Measurements from ENCODE around the gene MYO5A.
"Not testable (repeated sequence)": the region's sequence is repeated elsewhere in the genome, so short reads cannot be mapped to it uniquely, and the experiment has no call there.

Gene MYO5A

GRCh38 chr15:52528564-52529340, at the start of gene MYO5A:
TSS of gene MYO5A (minus strand) at chr15:52528880. CDS start at chr15:52528806, 74 bp downstream.
- Histone ChIP-seq H3K9ac (ENCODE audit: low read length) (peak within 1 kb of the TSS; percentile 83), H3K27me3 (ENCODE audit: insufficient read depth, low read length) (no peaks in the 10 kb centered on the region), H2AFZ (ENCODE audit: low read length) (peak within 1 kb of the TSS; percentile 10; the same call in 1 of the 2 replicates), H3K4me2 (ENCODE audit: low read length) (peak within 1 kb of the TSS; percentile 98), H3K27ac (ENCODE audit: low read depth, low read length, poor library complexity, severe bottlenecking) (peak within 1 kb of the TSS; percentile 51), H3K36me3 (ENCODE audit: insufficient read depth, low read length) (no peaks in the 10 kb centered on the region), H3F3A (ENCODE audit: insufficient read depth, low read length) (no peaks in the 10 kb centered on the region), H3K4me1 (ENCODE audit: insufficient read depth, low read length, severe bottlenecking) (peaks cover 22% of the 10 kb centered on the region), H4K20me1 (ENCODE audit: insufficient read depth, low read length) (no peaks in the 10 kb centered on the region), H3K79me2 (ENCODE audit: insufficient read depth, low read length) (peaks cover 25% of the 10 kb centered on the region; the same call in 1 of the 2 replicates), H3K4me3 (ENCODE audit: low read depth, low read length, poor library complexity, severe bottlenecking) (peak within 1 kb of the TSS; percentile 92), H3K9me3 (ENCODE audit: low read length) (no peaks in the 10 kb centered on the region), H3K9me2 (ENCODE audit: low read depth, low read length) (no peaks in the 10 kb centered on the region)
- no peak for TF ChIP-seq CTCF (IDR thresholded peaks at IDR 0.05; ENCODE audit: low read length)
- TF ChIP-seq EZH2 (IDR thresholded peaks at IDR 0.05; ENCODE audit: borderline replicate concordance, low read length): no peak

- Histone ChIP-seq H3K9ac (ENCODE audit: low read length) (no peak overlapping the region), H3K9me2 (ENCODE audit: low read depth, low read length) (no peaks in the 10 kb centered on the region), H3K4me3 (ENCODE audit: low read depth, low read length, poor library complexity, severe bottlenecking) (no peak overlapping the region), H3K9me3 (ENCODE audit: low read length) (no peaks in the 10 kb centered on the region), H3K36me3 (ENCODE audit: insufficient read depth, low read length) (peaks cover 9% of the 10 kb centered on the region; the same call in 1 of the 2 replicates), H3K4me2 (ENCODE audit: low read length) (no peak overlapping the region), H3K27ac (ENCODE audit: low read depth, low read length, poor library complexity, severe bottlenecking) (no peak overlapping the region), H3K4me1 (ENCODE audit: insufficient read depth, low read length, severe bottlenecking) (no peaks in the 10 kb centered on the region), H3F3A (ENCODE audit: insufficient read depth, low read length) (no peaks in the 10 kb centered on the region; the same call in none of the 2 replicates), H4K20me1 (ENCODE audit: insufficient read depth, low read length) (no peaks in the 10 kb centered on the region), H3K79me2 (ENCODE audit: insufficient read depth, low read length) (no peaks in the 10 kb centered on the region), H3K27me3 (ENCODE audit: insufficient read depth, low read length) (no peaks in the 10 kb centered on the region), H2AFZ (ENCODE audit: low read length) (no peak overlapping the region)
- TF ChIP-seq EZH2 (IDR thresholded peaks at IDR 0.05; ENCODE audit: borderline replicate concordance, low read length): no peak
Measured at GRCh38 chr15:52576692-52577091, 48.0 kb upstream of the MYO5A start.

GRCh38 chr15:52575573-52575972, 46.9 kb upstream of the MYO5A start:
- H3K9me3 ChIP-seq (ENCODE audit: low read length); H3K27me3 ChIP-seq (ENCODE audit: insufficient read depth, low read length); H3K27ac ChIP-seq (ENCODE audit: low read depth, low read length, poor library complexity, severe bottlenecking); H2AFZ ChIP-seq (ENCODE audit: low read length); H3K4me2 ChIP-seq (ENCODE audit: low read length); H4K20me1 ChIP-seq (ENCODE audit: insufficient read depth, low read length); H3K4me3 ChIP-seq (ENCODE audit: low read depth, low read length, poor library complexity, severe bottlenecking); H3K4me1 ChIP-seq (ENCODE audit: insufficient read depth, low read length, severe bottlenecking); H3K9me2 ChIP-seq (ENCODE audit: low read depth, low read length); H3K9ac ChIP-seq (ENCODE audit: low read length); H3K36me3 ChIP-seq (ENCODE audit: insufficient read depth, low read length); H3K79me2 ChIP-seq (ENCODE audit: insufficient read depth, low read length); H3F3A ChIP-seq (ENCODE audit: insufficient read depth, low read length): not testable (repeated sequence)

- no peaks in the 10 kb centered on the region for H3K27me3 ChIP-seq (ENCODE audit: insufficient read depth, low read length)
- H3K9ac ChIP-seq (ENCODE audit: low read length): no peak overlapping the region
- TF ChIP-seq CTCF (IDR thresholded peaks at IDR 0.05; ENCODE audit: low read length): no peak
- no peak for TF ChIP-seq EZH2 (IDR thresholded peaks at IDR 0.05; ENCODE audit: borderline replicate concordance, low read length)
- no peaks in the 10 kb centered on the region; the same call in 1 of the 2 replicates for H3K36me3 ChIP-seq (ENCODE audit: insufficient read depth, low read length)
- no peaks in the 10 kb centered on the region for H3K9me2 ChIP-seq (ENCODE audit: low read depth, low read length)
- H3F3A ChIP-seq (ENCODE audit: insufficient read depth, low read length): no peaks in the 10 kb centered on the region; the same call in none of the 2 replicates
- no peaks in the 10 kb centered on the region for H4K20me1 ChIP-seq (ENCODE audit: insufficient read depth, low read length)
- H3K79me2 ChIP-seq (ENCODE audit: insufficient read depth, low read length): no peaks in the 10 kb centered on the region
- H3K4me1 ChIP-seq (ENCODE audit: insufficient read depth, low read length, severe bottlenecking): no peaks in the 10 kb centered on the region
- no peak overlapping the region for H2AFZ ChIP-seq (ENCODE audit: low read length)
- H3K9me3 ChIP-seq (ENCODE audit: low read length): no peaks in the 10 kb centered on the region
- no peak overlapping the region for H3K4me3 ChIP-seq (ENCODE audit: low read depth, low read length, poor library complexity, severe bottlenecking)
- no peak overlapping the region for H3K27ac ChIP-seq (ENCODE audit: low read depth, low read length, poor library complexity, severe bottlenecking)
- H3K4me2 ChIP-seq (ENCODE audit: low read length): no peak overlapping the region
Measured at GRCh38 chr15:52575072-52575471, 46.4 kb upstream of the MYO5A start.

- H3K9me2 ChIP-seq (ENCODE audit: low read depth, low read length); H3K79me2 ChIP-seq (ENCODE audit: insufficient read depth, low read length); H4K20me1 ChIP-seq (ENCODE audit: insufficient read depth, low read length); H3F3A ChIP-seq (ENCODE audit: insufficient read depth, low read length); H3K4me2 ChIP-seq (ENCODE audit: low read length); H3K4me3 ChIP-seq (ENCODE audit: low read depth, low read length, poor library complexity, severe bottlenecking); H3K4me1 ChIP-seq (ENCODE audit: insufficient read depth, low read length, severe bottlenecking); H3K9ac ChIP-seq (ENCODE audit: low read length); H2AFZ ChIP-seq (ENCODE audit: low read length); H3K27me3 ChIP-seq (ENCODE audit: insufficient read depth, low read length); H3K36me3 ChIP-seq (ENCODE audit: insufficient read depth, low read length); H3K27ac ChIP-seq (ENCODE audit: low read depth, low read length, poor library complexity, severe bottlenecking); H3K9me3 ChIP-seq (ENCODE audit: low read length): not testable (repeated sequence)
Measured at GRCh38 chr15:52574623-52575022, 45.9 kb upstream of the MYO5A start.
